CD4-positive, alpha-beta T cell treated with Interleukin-6 for 4 hours (primary cell): ENCODE results near the gene PLEKHA6.
A peak's percentile ranks its signal among the peaks of the same experiment; 100 is the strongest.

Source experiments
- DNase-seq: peaks from one replicate; pipeline ENCODE4 v3.0.0-alpha.2; 2020; ENCODE audit warnings: mixed read lengths

Gene PLEKHA6

DNA sequence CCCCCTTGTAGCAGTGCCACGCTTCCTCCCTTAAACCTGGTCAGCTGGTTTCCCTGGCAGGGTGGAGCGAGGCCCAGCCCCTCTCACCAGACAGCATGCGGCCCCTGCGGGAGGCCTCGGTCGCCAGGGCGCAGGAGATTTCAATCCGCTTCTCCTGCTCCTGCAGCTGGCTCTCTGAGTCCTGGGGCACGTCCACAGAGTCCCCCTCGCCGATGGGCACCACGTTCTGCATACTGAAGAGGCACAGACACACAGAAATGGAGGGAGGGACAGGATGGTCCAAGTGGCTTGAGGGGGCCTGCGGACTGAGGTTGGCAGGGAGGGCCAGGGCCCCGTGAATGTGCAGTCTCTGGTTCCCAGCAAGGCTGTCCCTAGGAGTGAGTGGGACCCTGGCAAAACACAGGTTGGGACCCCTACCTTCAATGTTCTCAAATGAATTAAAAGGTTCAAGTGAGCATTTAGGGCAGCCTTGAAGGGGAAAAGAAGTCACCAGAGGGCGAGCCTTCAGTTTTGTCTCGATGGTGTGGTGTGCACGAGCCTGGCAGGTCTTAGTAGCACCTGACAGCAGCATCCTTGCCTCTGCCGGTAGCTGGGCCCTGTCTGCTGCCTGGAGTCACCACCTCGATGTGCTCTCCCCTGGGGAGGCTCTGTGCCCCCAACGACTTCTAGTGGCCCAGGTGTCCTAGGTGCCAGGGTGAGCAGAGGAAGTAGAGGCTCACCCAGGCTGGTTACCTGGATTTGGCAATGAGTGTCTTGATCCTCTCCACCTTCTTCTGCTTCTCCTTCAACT lies 131.5 kb downstream of the PLEKHA6 start:
- DNase-seq, result no peak

DNA sequence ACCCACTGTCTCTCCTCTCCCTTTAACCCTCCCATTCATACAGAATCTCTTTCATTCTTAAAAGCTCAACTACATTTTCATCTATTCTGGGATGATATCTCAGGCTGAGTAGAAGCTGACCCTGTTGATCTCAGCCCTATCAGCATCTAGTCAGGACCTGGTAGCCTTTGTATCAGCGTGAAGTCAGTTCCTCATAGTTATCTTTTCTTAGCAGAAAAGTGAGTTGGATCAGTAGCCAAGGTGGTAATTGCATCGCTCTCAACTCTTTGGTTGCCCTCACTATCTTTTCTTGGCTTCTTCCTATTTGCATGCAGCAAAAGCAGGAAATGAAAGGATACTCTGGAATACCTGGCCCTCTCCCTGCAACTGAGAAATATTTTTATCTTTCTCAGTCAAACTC lies 132.4 kb downstream of the PLEKHA6 start:
- no peak for DNase-seq

DNA sequence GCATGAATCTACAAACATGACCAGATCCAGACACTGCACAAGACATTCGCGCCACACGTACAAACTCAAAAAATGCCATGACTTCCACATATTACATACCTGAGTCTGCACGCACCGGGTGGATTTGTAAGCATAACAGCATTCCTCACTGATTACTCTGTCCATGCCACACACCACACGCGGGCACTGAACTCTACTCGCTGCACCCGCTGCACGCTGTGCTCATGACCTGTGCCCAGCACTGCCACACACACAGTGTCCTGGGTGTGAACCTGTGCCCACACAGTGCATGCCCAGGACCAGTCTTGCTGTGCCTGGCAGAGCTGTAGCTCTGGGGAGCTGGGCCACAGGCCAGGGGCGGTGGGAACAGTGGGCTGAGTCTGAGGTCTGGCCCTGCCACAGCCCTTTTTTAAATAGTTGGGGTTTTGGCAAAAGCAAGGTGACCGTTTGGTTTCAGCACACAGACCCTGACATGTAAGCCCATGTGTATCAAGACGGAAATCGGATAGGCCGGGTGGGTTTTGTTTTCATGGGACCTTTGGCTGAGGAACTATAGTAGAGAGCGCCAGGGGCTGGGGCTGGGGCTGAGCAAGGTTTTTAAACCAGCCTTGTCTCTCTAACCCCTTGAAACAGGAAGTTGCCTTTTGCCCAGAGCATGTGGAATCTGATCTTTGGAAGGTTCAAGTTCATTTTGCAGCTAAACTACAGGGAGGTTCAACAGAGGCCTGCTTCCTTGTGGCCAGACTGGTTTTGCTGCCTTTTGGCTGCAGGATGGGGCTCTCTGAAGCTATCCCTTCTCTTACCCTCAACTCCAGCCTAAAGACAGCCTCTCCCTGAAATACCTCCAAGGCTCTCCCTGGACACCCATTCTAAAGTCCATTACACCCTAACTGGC lies 133.6 kb downstream of the PLEKHA6 start:
- no peak for DNase-seq

DNA sequence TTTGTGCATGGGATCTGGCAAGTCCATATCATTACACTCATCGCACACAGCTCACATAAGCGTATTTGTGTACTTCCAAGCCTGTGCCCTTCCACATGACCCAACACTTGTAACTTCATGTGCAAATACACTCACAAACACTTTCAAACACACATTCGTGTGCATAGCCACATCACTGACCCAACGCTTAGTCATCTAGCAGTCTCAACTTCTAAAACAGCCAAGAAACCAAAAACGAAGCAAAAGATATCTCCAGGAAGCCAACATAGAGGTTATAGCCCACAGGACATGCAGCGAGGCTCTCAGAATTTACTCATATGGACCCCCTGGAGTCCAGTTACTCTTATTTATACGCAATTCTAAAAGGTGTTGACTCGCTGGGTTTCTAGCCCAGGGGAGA lies 135.1 kb downstream of the PLEKHA6 start:
- no peak for DNase-seq

DNA sequence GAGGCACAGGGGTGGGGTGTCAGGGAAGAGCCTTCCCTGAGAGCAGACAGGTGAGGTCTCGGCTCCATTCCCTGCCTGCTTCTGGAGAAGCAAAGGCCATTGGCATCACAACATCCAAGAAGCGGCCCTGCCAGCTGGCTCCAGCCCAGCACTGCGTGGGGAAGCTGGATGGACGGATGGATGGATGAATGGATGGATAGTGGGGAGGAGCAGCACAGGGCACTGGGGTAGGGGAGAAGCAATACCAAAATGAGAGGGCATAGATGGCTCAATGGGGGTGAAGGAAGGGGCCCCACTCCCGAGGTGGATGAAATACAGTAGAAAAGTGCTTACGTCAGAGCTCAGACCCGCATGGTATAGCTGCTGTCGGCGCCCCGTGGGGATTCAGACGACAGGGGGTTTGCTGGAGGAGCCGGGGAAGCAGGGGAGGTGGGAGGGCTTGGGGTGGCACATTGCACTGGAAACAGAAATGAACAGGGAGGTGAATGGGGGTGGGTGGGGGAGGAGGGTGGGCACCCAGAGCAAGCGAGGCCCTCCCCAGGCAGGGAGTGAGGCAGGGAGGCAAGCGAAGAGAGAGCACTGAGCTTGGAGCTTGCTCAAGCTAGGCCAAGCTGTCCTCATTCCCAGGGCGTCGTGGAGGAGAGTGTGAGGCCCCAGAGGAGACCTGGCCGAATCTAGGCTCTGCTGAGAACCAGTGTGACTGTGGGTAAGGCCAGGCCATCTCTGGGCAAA lies 136.4 kb downstream of the PLEKHA6 start:
- DNase-seq, result no peak

DNA sequence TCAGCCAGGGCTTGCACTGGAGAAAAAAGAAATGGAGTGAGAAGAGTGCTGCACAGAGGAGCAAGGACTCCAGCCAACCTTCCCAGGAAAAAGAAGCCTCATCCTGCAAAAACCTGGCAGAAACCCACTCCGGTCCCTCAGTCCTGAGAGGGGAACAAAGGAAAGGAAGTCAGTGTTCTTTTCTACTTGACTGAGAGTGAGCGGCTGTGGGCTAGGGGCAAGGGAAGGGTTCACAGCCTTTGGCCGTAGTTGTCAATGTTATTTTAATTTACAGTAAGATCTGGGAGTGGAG lies 137.0 kb downstream of the PLEKHA6 start:
- no peak for DNase-seq

DNA sequence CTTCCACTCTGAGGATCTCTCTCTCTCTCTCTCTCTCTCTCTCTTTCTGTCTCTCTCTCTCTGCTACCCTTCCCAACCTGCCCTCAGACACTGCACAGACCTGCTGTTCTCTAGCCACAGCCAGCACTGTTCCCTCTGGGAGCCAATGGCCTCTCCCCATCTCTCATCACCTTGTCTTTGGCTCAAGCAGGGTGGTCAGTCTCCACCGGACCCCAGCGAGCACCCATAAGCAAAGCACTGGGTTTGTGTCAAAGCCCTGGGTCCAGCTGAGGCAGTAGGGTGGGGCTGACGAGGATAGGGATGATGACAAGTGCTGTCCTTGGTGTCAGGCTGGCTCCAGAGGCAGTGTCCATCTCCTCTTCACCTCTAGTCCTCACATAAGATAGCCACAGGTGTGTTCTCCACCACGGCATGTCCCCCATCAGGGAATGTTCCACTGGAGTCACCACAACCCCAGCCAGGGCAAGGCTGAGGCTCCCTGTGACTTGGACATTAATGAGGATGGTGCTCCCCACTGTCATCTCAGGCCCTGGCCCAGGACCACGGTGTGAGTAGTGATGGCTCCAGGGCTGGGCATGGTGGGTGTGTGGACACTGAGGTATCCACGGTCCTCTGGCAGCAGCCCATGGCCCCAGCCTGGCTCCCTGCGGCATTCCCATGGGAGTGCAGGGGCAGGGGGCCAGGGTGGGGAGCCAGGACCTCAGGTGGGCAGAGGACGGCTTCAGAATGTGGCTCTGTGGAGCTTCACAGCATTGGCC lies 137.5 kb downstream of the PLEKHA6 start:
- DNase-seq, result no peak

DNA sequence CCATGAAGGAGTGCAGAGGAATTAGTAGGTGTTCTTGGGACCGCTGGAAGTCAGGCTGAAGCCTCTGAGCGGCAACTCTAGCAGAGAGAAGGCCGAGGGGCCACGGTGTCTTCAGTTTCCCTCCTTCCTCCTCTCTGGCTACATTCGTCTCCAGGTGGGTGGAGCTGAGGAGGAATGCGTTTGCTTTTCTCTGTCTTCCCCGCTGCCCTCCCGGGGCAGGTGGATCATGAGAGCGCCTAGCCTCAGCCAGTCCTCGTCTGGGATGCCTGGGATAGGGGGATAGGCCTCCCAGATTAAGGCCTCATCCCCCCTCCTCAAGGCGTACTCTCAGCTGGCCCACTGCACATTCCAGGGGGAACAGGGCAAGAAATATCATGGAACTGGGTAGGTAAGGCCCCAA lies 138.5 kb downstream of the PLEKHA6 start:
- DNase-seq, result no peak

DNA sequence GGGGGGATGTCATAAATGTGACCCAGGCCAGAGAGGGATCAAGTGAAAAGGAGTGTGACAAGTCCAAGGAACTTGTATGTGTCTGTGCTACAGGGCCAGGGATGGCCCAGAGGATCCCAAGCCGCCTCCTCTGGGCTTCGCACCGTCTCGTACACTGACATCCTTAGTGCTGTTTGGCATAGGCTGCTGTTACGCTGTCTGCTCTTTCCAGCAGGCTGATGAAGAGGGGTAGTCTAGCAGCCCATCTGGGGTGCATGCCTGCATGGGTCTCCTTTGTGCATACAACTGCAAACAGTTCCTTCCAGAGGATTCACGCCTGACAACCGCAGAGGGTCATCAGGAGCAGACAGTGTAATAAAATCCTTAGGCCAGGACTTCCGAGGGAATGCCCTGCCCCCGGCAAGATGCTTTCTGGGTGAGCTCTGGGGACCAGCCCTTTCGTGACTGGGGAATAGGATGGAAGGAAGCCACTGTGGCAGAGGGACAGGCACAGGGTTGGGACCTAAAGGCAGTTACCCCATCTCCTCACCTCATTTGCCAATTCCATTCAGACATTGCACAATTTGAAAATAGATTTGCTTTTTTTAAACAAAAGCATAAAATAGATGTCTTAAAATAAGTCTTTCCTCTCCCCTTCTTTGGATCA lies 139.6 kb downstream of the PLEKHA6 start:
- DNase-seq, result no peak

DNA sequence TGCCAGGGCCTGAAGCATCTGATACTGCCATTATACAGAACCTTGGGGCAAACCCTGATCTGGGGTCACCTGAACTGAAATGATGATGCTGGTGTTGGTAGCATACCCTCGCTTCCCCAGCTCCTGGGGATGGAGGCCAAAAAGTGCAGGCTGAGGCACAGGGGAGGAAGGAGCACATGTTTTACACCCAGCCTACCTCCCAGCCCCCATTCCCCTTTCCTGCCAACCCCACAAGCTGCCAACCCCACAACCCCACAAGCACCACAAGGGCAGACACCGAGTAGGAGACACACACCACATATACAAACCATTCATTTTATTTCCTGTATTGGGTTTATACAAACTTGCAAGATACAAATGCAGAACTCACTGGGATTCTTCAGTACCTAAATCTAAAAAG lies 141.2 kb downstream of the PLEKHA6 start:
- no peak for DNase-seq

DNA sequence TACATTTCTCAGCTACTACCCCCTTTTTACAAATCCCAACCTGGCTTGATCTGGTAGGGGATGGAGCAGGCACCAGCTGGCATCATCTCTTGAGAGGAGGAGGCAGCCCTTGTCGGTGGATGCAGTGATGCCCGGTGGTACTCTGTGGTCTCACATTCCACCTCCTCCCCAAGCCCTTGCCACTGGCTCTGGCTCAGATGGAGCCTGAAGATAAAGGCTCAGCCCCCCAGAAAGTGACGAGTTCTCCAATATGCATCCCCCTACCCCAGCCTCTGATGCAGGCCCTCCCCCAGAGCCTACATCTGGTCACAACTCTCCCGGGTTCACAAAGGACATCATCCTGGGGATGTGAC lies 142.1 kb downstream of the PLEKHA6 start:
- DNase-seq, result no peak

DNA sequence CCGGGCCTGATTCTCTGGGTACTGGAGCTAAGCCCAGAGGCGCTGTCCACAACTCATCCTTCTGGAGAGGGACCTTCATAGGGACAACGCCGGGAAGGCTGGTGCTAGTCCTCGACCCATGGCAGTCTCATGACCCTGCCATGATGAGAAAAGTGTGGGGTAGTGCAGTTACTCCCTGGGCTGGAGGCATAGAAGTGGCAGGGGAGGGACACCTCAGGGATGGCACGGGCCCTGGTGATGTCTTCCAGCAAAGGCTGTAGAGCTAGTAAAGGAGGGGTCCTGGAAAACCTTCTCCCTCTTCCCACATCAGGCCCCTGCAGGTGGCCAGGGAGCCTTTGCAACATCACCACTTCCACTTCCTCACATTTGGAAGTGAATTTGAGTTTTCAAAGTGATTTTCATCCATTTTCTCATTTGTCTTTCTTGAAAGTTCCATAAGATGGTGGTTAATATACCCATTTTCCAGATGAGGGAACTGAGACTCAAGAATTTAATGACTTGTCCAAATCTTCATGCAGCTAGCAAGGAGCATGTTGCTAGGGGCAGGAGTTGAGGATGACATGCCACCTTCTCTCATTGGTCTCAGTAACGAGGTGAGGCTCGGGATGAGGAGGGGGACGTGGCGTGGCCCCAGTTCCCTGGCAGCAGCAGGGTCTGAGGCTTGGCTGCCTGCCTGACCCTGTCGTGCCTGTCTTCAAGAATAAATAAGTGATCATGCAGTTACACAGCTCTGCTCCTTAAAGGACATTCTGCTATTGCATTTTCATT lies 142.7 kb downstream of the PLEKHA6 start:
- no peak for DNase-seq

DNA sequence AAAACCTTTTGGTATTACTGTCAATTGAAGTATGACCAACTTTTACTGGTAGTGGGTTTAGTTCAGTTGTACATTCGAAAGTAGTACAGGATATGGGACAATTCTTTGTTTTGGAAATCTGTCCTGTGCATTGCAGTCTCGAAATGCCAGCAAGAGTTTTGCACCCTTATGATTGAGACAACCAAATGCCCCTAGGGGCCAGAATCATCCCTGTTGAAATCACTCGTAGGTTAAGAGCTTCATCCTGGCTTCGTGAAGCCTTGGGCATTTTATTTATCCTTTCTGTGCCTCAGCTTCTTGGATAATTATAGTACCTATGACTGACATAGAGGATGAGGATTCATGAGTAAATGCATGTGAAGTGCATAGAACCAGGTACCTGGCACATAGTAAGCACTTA lies 143.5 kb downstream of the PLEKHA6 start:
- DNase-seq, result no peak

DNA sequence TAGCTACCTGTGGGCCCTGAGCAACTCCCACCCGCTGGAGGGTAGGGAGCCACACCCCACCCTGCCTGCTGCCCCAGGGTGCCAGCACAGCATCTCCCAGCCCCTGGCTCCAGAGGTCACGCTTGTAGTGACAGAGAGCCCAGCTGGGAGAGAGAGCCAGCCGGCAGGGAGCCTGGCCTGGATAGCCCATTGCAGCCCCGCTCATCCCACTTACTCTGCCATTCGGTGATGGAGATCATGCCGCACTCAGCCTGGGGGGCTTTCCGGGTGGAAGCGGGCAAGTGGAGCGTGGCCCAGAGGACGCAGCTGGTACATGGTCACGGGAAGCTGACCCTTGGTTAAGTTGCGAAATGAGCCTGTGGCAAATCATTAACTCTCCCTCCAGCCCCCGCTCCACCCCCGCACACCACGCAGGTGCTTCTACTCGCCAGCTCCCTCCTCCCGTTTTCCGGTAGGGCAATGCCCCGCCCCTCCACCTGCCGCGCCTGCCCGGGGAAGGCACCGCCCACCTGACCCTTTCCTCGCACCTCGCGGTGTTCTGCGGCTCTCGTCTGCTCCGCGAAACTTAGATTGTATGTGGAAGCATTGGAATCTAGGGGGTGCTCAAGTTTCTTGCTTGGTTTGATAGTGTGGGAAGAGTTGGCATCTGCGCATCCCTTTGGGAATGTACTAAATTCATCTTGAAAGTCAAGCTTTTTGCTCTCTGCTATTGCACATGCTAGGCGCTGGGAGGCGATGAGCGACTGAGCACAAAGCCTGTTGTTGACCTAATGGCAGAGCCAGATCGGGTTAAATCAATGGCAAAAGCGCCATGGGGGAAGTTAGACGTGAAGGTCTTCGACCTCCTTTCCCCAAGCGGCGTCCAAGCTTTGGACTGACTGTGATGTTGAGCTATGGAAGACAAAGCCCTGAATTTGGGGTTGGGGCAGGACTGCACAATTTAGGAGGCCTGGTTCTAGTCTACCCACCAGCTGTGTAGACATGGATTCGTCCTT lies 145.8 kb downstream of the PLEKHA6 start, which contains the start of gene GOLT1A:
TSS of gene GOLT1A (minus strand) at position 321 of the 995 bp plus-strand sequence. CDS start at position 239, 82 bp downstream.
- peak; percentile 72 for DNase-seq

DNA sequence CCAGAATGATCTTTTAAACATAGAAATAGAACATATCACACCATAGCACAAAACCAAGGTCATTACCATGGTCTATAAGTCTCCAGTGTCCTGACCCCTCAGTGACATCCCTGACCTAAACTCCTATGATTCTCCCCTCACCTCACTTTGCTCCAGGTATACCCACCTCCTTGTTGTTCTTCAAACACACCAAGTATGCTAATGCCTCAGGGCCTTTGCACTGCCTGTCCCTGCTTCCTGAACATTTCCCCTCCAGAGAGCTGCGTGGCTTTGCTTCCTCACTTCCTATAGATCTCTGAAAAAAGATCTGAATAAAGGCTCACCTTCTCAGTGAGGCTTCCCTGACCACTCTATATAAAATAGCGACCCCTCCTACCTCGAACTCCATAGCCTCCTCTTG lies 147.0 kb downstream of the PLEKHA6 start:
- DNase-seq, result no peak

DNA sequence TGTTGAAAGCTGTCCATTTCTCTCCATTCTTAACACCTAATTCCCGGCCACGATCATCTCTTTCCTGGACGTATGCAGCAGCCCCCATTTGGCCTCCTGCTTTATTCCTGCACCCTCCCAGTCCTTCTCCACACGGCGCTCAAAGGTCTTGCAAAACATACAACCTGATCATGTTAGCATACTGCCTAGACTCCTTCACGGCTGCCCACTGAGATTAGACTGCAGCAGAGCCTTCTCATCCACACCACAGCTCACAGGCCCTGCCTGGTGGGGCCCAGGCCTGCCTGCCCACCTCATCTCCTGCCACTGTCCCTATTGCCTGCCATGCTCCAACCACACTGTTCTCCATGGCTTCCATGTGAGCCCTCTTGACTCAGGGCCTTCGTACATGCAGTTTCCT lies 148.7 kb downstream of the PLEKHA6 start:
- no peak for DNase-seq

DNA sequence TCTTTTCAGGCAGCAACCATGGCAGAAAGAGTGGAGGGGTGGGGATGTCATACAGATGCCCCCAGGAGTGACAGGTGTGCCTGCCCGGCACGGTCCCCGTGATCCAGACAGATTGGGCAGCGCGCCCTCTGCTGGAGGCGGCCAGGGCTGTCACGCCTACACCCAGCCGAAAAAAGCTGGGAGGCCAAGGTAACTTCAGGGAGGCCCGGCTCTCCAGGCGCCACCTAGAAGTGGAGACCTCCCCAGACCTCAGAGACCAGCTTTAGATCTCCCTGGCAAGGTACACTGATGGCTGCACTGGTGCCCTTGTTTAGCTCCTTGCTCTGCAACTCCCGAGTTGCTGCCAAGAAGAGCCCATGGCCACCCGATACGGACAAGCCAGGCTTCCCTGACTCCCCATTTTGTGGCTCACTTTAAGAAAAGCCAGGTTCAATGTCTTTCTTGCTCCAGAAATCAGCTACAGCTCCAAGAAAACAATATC lies 152.6 kb downstream of the PLEKHA6 start:
- peak; percentile 77 for DNase-seq

DNA sequence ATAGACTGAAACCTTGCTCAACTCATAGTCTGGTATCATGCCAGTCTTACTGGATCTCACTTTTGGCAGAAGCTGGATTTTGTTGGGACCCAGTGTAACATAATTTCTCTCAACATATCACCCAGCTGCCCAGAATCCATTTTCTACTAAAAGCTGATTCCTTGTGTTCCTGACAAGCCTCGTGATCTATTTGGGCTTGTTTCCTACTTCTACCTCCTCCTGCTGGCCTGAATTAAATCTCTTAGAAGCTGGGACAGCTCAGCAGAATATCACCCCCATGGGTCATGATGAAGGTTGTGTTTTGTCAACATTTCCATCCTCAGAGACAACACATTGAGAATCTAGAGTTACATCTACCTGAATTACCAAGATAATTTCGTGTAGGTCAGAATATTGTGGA lies 153.6 kb downstream of the PLEKHA6 start:
- DNase-seq, result no peak

DNA sequence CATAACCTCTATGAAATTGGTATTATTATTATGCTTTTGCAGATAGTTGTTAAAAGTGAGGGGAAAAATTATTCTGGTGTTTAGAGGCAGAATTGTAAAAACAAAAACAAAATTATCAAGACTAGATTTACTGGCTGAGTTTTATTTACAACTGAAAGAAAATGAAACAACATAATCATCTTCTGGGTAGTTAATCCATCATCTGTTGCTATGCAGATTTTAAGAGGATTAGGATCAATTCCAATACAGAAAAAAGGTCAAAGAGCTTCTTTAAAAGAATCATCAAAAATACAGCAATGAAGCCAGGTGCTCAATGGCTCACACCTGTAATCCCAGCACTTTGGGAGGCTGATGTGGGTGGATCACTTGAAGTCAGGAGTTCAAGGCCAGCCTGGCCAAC lies 154.2 kb downstream of the PLEKHA6 start:
- no peak for DNase-seq

DNA sequence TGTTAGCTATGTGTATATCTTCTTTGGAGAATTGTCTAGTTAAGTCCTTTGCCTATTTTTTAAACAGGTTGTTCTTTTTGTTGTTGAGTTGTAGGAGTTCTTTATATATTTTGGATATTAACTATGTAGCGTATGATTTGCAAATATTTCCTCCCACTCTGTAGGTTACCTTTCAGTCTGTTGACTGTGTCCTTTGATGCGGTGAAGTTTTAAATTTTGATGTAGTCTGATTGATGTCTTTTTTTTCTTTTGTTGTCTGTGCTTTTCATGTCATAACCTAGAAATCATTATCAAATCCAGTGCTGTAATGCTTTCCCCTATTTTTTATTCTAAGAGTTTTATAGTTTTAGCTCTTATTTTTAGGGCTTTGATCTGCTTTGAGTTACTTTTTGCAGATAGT lies 154.8 kb downstream of the PLEKHA6 start:
- no peak for DNase-seq
